NCI-H524 treated with DMSO at 0.1 percent for 48 hours (cell line): Measurements from ENCODE around the gene OGFR.
A peak's percentile ranks its signal among the peaks of the same experiment; 100 is the strongest.

Experiments
- DNase-seq: peaks from one replicate; lab custom pipeline; 2025; lab: John Stamatoyannopoulos, UW

Gene OGFR

DNA sequence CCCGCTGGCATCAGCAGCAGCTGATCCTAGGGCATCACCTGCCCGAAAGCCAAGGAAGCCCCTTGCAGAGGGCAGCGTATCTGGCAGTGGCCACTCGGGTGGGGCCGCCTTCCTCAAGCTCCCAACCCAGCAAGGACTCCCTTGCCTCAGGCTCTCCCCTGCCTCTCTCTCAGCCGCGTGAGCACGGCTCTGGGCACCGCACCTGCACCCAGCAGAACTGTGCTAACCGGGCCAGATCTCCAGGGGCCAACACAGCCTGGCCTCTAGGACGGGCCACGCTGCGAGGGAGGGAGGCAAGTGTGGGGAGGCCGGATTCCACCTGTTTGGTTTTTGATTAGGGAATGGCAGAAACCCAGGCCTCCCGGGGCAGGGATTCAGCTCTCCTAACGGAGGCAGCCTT is 20.1 kb upstream of the OGFR start:
- no peak for DNase-seq

DNA sequence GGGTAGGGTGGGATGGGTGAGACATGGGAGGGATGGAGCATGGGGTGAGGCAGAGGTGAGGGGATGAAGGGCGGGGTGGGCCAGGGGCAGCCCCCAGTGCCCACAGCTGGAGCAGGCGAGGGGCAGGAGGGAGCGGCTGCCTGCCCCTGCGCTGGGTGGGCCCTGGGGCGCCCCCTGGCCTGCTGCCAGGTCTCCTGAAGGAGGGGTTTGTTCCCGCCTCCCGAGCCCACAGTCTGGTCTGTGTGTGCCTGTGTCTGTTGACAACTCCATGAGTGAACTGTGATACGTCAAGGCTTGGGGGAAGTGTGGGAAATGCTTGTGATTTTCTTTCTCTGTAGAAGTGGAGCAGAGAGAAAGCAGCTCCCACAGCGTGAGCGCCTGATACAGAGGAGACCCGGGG is 19.2 kb upstream of the OGFR start:
- DNase-seq, result no peak

DNA sequence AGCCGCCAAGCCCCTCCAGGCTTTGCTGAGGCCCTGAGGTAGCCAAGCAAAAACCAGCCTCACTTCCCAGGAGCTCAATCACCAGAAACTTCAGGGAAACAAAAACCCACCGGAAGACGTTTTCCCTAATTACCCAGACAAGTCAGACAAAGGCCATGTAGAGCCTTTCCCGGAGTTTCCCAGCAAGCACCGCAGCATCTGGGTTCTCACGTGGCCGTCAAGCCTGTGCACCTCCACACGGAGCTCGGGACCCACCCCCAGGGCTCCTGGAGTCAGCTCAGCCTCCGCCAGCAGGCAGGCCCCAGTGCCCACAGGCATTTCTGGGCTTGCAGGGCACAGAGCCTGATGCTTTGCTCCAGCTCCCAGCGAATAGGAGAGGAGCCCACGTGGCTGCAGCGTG is 18.5 kb upstream of the OGFR start:
- DNase-seq, result no peak

DNA sequence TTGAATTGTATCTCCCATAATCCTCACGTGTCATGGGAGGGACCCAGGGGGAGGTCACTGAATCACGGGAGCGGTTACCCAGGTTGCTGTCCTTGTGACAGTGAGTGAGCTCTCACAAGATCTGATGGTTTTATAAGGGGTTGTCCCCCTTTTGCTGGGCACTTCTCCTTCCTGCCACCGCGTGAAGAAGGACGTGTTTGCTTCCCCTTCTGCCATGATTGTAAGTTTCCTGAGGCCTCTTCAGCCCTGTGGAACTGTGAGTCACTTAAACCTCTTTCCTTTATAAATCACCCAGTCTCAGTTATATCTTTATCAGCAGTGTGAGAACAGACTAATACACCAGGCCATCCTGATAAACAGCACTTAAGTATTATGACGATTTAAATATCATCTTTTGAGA is 17.3 kb upstream of the OGFR start:
- no peak for DNase-seq

DNA sequence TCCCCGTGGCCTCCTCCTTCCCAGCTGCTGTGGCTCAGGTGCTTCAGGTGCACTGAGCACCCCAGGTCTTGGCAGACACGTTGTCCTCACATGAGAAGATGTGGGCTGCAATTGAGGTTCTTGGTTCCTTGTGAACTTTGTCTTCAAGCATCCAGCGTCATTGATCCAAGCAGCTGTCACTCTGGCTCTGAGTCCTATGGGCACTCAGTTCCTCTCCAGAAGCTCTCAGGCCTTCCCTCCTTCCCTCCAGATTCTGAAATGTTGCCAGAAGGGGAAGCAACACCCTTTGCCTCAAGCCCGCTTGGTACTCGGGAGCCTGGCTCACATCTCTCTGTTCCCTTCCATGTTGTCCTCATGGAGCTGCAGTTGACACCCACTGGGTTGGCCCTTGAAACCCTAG is 16.8 kb upstream of the OGFR start:
- DNase-seq, result no peak

DNA sequence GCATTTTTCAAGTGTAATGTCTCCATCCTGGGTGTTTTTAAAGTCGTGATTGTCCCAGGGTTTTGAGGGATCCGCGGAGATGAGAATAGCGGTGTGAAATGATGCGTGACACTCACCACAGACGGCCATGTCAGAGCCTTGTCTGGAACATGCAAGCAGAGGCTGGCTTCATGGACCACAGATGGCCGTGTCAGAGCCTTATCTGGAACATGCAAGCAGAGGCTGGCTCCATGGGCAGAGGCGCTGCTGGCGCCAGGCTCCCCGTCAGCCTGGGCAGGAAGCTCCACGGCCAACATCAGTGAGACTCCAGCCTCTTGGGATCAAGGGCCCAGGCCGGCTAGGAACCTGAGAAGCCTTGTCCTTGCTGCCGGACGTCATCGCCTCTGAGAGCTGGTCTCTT is 16.0 kb upstream of the OGFR start:
- DNase-seq, result no peak

DNA sequence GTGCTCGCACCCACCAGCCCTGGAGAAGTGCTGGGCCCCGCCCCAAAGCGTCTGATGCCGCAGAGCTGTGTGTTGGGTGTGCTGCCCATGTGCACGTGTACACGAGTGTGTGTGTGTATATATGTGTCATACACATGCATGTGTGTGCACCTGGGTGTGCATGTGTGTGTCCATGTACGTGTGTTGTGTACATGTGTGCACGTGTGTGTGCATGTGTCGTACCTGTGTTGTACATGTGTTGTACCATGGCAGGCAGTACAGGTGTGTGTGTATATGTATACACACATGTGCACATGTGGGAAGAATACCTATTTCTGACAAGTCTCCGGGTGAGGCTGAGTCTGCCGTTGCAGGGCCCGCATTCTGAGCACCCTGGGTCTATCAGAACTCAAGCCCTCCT is 14.6 kb upstream of the OGFR start:
- DNase-seq, result no peak

DNA sequence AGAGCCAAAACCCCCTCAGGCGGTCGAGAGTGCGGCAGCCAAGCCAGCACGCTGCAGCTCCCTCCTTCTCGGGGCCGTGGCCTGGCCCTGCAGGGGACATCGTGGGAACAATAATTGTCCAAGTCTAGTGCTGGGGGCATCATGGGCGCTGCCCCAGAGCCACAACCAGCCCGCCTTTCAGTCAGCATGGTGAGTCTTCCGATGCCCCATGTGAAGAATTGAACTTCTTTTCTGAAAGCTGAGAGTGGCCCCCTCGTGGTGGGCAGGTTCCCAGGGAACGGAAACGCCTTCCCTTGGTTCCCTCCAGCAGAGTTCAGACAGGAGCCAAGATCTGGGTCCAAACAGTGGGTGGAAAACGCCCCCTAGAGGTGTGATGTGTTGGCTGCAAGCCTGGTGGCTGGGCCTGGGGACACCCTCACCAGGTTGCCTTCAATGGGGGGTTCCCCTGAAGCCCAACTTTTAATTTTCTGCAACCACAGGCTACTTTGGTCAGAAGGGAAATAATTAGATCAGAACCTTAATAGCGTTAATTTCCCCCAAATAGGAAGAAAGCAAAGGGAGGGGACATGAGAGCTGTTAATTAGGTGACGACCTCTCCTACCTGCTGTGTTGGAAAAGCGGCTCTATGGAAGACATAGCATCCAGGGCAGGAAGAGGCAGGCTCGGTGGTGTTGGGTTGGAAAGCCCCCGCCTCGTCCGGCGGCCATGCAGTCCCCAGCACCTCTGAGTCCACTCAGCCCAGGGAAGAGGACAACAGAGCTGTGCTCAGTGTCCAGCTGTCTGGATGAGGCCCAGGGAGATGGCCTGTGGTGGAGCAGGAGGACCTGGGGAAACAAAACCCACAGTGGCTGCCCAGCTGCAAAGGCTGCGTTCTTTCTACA is 13.1 kb upstream of the OGFR start:
- peak; percentile 79 for DNase-seq

DNA sequence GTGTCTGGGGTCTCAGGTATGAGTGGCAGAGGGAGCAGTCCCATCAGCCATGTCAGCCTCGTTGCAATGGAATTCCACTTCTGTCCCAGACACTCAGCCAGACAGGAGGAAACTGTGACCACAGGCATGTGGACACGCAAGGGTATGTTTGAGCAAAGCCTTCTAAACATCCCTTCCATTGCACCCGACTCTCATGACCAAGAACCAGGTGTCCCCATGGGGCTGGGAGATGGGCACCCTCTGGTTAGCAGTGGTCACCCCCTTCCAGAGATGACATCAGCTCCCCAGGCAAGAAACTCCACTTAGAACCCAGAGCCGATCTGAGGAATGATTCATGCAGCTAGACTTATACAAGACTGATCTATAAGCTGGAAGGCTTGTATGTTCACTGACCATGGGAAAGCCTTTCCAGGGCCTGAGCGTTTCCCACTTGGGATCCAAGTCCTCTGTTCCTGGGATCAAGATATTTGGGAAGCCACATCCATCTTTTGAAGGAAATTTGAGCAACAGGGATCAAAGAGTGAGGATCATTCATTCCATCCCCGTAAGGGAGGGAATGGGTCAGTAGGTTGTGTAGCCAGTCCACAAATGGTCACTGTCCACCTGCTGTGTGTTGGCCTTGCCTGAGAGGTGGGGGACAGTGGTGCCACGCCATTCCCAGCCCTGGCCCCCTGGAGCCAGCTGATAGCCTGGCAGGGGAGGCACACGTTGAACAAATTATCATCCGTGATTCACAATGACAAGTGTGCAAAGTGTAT is 12.3 kb upstream of the OGFR start:
- no peak for DNase-seq

DNA sequence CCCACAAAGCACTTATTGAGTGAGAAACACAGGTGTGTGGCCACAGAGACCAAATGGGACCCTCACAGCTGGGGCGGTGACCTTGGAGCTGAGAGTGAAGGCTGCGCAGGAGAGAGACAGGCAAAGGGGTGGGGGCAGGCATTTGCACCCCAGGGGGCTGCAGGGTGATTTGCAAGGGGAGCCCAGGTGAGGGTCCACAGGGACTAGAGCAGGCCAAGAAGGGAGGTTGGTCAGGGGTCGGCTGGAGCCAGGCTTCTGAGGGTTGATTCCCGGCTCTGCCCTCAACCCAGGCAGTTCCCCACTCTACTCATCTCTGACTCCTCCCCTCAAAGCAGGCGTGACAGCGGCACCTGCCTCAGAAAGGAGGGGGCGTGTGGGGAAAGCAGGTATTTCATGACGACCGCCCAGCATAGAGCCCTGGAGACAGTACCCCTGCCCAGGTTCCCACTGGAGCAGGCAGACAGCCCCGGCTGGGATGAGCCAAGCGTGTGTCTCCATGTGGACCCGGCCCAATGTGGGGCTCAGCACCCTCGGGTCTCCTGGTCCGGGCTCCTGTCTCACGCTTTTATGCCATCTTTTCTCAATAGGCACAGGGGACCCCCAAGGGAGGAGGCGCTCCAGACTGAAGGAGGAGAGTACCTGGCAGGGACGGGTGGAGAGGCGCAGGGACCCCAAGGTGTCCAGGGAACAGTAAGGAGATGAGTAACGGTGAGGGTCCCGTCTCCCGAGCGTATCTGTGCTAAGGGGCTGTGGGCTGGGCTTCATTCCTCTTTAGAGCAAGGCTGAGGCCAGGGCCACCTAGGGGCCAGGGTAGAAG is 11.5 kb upstream of the OGFR start:
- DNase-seq, result no peak

DNA sequence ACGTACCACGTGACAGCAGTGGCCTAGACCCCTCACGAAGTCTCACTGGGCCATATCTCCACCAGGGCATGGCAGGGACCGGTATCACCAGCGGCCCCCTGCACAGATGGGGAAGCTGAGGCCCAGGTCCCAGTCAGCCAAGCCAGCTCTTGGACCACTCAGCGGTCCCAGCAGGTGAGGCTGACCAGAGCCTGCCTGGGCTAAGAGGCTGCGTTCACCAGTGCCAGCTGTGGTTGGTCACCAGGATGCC is 11.0 kb upstream of the OGFR start:
- DNase-seq, result no peak

DNA sequence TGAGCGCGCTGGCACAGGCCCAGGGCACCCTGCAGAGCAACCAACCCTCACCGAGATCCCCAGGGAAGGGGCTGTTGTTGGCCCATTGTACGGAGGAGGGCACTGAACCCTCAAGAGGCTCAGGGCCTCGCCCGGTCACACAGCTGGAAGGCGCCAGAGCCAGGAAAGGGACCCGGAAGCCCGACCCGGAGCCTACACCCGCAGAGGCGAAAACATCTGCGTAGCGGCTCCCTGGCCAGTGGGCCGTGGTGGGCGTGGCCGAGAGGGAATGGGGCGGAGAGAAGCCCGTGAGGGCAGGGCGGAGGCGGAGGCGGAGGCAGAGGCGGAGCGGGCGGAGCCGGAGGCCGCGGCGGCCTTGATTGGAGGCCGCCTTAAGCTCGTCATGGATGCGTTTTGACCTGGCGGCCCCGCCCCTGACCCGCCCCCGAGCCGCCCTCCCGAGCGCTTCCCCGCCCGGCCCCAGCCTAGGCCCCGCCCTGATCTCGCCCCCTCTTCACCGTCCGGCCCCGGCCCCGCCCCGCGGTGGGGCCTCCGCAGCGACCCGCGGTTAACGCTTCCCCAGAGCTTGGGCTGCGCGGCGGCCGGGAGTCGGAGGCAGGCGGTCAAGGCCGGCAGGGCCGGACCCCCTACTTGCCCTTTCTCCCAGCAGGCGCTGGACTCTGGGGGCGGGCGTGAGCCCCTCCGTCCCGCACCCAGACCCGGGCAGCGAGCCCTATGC is 10.5 kb upstream of the OGFR start:
- peak; percentile 62 for DNase-seq

DNA sequence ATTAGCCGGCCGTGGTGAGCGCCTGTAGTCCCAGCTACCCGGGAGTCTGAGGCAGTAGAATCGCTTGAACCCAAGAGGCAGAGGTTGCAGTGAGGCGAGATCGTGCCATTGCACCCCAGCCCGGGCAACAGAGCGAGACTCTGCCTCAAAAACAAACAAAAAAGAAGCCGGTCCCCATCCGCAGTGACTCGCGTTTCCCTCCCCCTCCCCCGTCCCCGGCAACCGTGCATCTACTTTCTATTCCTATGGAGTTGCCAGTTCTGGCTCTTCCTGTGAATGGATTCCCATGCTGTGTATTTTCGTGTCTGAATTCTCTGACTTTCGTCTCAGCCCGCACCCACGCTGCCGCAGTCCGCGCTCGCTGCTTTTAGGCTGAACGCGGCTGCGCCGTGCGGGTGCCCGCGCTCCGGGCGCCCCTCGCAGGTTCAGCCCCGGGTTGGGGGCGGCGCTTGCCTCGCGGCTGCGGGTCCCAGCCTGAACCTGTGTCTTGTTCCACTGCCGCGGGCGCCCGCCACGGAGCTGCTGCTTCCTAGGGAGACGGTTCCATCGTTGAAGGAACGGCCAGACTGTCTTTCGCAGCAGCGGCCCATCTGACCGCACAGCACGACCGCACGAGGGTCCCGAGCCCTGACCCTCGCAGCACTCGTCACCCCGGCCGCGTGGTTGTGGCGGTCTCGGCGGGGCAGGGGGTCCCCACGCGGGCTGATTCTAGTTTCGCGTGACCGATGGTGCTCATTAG is 9.4 kb upstream of the OGFR start:
- DNase-seq, result no peak

DNA sequence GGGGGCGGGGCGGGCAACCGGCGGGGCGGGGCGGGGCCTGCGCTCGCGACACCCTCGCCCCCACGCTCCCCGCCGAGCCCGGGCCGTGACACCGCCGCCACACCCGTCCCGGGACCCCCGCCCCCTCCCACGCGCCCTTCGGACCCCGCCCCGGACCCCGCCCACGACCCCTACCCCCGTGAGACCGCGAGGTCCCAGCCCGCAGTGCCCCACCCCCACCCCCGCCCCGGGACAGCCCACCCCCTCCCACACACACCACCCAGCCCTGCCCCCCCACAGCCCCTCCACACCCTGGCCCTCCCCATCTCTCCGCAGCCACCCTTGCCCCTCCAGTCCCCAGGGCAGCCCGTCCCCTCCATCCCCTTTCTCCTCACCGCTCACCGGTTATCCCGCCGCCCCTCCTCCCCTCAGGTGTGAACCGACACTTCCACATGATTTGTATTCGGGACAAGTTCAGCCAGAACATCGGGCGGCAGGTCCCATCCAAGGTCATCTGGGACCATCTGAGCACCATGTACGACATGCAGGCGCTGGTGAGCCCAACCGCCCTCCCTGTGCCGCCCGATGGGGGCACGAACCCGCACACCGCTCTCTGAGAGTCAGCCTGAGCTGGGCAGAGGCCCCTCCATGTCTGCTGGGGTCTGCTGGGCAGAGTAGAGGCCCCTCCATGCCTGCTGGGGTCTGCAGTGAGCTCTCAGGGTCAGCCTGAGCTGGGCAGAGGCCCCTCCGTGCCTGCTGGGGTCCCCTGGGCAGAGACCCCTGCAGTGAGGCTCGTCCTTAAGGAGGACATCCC is 7.7 kb upstream of the OGFR start:
- DNase-seq, result no peak

DNA sequence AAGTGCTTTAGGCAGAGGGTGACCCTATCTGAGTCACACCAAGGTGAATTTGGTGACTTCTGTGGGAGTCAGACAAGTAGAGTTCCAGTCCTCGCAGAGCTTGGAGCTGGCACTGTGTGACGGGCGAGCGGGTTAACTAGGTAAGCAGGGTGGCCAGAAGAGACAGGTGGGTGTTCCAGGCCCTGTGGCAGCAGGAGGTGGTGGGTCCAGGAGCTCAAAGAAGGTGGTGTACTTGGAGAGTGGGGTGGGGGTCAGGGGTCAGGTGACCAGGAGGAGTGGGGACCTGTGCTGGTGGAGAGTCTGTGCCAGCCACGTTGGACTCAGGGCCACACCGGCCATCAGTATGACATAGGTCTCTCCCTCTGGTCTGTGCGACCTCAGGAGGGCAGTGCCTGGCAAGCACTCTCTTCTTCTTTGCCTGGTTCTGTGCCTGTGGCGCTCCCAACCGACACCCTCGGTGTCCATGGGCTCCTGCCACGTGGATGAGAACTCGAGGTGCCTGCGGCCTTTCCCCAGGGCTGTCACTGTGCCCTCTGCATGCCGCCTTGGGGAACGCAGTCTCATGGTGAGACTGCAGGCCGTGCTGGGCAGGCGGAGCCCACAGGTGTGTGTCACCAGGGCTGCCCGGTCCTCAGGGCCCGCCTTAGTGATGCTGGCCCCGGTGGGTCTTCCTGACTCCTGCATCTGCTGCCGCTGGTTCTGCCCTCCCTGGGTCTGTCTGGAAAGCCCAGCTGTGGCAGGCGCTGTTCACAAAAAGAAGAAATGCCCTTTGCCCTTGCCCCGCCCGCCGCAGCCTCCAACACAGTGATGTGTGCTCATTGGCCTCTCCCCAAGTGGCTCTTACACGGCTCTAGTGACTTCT is 6.7 kb upstream of the OGFR start:
- no peak for DNase-seq

DNA sequence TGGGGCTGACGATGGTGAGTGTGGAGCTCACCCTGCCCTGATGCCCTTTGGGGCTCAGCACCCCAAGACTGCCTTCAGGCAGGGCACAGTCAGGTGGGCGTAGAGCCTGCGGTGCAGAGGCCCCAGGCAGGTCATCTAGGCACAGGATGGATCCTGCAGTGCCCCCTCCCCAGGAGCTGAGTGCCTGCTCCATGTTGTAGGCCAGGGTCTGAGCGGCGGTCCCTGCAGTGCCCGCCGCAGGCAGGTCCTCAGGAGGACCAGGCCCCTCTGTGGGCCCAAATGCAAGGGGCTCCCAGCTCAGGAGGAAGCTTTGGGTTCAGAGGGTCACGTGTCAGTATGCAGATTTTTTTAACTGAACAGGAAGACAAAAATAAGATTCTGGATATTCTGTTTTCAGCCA is 5.6 kb upstream of the OGFR start:
- no peak for DNase-seq

DNA sequence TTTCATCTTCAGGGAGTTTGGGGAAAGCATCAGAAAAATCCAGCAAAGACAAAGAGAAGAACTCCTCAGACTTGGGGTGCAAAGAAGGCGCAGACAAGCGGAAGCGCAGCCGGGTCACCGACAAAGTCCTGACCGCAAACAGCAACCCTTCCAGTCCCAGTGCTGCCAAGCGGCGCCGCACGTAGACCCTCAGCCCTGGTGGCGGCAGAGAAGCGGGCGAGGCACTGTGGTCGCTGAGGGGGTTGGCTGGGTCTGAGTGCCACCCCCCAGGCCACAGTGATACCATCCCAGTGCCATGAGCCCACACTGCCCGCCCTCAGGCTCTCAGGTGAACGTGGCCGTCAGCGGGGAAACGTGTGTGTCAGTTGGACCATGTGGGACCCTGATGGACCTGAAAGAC is 5.2 kb upstream of the OGFR start:
- no peak for DNase-seq

DNA sequence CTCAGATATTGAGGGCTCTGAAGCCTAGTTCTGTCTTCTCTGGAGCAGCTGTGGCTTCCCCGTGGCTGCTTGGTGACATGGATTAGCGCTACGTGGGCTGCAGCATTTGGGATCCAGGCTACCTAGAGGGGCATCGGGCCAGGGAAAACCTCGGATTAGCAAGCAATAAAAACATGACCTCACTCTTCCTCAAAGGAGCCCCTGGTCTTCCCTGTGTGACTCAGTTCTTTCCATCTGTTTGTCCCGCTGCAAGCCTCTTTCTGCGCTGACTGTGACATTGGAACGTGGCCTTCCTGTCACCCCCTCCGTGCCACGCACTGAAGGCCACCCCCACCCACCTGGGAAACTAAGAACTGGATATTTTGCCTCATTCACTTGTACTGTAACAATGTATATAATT is 4.8 kb upstream of the OGFR start:
- DNase-seq, result no peak

DNA sequence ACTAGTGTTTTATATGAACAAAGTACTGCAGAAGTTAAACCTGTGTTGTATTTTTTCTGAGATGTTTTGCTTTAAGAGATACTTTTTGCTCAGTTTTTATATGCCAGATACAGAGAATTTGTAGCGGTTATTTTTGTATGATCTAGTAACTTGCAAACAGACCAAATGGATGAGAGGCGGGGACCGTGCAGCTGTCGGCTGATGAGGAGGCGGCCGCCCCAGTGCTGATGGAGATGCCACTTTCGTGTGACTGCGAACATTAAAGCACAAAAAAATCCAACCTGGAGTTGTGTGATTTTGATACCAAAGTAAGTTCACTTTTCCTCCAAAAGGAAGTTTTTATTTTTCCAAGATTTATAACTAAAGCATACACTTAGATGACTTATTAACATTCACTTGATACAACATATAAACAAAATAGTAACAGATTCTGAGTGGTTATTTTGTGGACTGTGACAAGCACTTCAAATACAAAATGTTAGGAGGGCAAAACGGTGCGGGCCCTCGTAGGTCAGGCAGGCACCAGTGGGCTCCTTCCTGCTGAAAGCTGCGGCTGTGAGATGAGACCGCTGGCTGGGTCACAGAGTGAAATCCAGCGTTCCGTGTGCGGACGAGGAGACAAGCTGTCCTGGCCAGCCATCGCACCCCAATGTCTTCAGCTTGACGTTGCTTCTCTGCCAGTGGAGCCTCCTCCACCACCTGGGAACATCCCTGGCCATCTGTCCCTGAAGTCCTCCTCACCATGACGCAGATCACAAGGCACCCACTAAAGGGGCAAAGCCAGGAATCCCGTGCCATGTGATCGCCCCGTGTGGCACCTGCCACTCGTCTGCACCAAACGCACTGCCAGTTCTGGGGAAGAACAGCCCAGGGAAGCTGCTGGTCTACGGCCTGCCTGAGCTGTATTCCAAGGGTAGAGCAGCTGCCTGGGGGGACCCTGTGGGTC is 4.0 kb upstream of the OGFR start:
- peak; percentile 28 for DNase-seq
